ENCODE measurements around the gene FBXW5.

Gene FBXW5

GRCh38 chr9:136968333-136969127 is 24.0 kb upstream of the FBXW5 start:
- TF ChIP-seq, protein P1, sequence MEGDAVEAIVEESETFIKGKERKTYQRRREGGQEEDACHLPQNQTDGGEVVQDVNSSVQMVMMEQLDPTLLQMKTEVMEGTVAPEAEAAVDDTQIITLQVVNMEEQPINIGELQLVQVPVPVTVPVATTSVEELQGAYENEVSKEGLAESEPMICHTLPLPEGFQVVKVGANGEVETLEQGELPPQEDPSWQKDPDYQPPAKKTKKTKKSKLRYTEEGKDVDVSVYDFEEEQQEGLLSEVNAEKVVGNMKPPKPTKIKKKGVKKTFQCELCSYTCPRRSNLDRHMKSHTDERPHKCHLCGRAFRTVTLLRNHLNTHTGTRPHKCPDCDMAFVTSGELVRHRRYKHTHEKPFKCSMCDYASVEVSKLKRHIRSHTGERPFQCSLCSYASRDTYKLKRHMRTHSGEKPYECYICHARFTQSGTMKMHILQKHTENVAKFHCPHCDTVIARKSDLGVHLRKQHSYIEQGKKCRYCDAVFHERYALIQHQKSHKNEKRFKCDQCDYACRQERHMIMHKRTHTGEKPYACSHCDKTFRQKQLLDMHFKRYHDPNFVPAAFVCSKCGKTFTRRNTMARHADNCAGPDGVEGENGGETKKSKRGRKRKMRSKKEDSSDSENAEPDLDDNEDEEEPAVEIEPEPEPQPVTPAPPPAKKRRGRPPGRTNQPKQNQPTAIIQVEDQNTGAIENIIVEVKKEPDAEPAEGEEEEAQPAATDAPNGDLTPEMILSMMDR (IDR thresholded peaks at IDR 0.05; ENCODE audit: insufficient read depth, low read length, missing control alignments), result no peak
- POLR2A ChIA-PET, result no interaction called here
- no peak overlapping the region for H3K4me3 ChIP-seq (ENCODE audit: low read depth, low read length)
- no peak for DNase-seq (ENCODE audit: low read depth, low spot score)
- CTCF ChIA-PET, result interaction anchor here (1.0 kb wide), 1 partner anchor 95 kb away, joined by 3 read pairs; no protein-coding TSS in a partner anchor

DNA sequence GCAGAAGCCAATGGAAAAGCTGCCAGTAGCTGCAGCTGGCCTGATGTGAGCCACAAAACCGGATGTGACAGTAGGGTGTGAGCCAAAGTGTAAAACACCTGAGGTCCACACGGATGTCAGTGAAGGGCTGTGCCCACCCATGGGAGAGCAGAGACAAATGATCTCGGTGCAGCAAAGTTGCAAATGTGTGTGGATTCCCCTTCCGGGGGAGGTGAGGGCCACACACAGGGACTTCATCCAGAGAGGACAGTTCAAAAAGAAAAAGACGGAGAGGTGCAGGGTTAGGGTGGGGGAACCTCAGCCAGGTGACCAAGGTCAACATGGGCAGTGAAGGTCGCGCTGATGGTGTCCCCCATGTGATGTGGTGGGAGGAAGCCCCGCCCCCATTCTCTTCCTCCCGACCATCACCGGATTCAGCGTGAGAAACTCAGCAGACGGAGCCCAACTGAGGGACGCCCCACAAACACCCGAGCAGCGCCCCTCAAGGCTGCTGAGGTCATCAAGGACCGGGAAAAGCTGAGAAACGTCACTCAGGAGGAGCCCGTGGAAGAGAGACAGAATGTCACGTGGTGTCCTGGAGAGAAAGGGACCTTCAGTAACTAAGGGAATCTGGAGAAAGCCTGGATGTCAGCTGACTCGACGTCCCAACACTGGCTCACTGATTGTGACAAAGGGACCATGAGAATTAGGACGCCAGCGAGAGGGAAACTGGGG is 21.4 kb upstream of the FBXW5 start:
- DNase-seq (ENCODE audit: low read depth, low spot score), result no peak
- ChIA-PET POLR2A (interaction anchor here (0.6 kb wide), 1 partner anchor 244 kb away, joined by 4 read pairs; no protein-coding TSS in a partner anchor), CTCF (interaction anchor here (0.9 to 1.9 kb wide), 4 partner anchors 9 to 63 kb away, joined by 3 to 9 read pairs (median 6); partner anchors contain the start of gene C8G)
- H3K4me3 ChIP-seq (ENCODE audit: low read depth, low read length), result no peak overlapping the region
- TF ChIP-seq, protein P1 (IDR thresholded peaks at IDR 0.05; ENCODE audit: insufficient read depth, low read length, missing control alignments), result no peak

- ChIA-PET CTCF (interaction anchor here (1.1 to 3.7 kb wide), 4 partner anchors 17 to 71 kb away, joined by 3 to 16 read pairs (median 6); partner anchors contain the start of gene C8G), POLR2A (no interaction called here)
- DNase-seq (ENCODE audit: low read depth, low spot score), result no peak
- TF ChIP-seq, protein P1 (IDR thresholded peaks at IDR 0.05; ENCODE audit: insufficient read depth, low read length, missing control alignments), result no peak
- no peak overlapping the region for H3K4me3 ChIP-seq (ENCODE audit: low read depth, low read length)
Observed at GRCh38 chr9:136964833-136965422, 20.4 kb upstream of the FBXW5 start.

DNA sequence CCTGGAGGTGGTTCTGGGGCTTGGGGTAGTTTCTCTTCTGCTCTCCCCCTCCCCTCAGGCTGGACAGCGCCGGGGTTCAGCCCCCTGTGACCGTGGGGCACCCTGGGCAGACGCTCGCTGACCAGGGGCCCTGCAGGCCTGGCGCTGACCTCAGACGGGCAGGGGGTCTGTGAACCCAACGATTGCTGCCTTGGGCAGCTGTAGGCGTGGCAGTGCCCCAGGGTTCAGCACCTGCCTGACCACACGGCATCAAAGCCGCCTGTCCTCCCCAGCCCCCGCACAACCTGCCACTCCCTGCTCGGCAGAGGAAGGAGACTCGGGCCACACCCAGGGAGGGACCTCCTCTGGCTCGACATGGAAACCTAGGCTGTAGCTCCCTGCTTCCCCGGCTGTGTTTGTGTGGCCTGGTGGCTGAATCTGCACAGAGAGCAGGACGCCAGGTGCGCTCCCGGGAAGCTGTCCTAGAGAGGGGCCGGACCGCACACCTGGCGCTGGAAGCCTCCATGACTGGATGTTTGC is 19.7 kb upstream of the FBXW5 start:
- TF ChIP-seq, protein P1 (IDR thresholded peaks at IDR 0.05; ENCODE audit: insufficient read depth, low read length, missing control alignments), result no peak
- H3K4me3 ChIP-seq (ENCODE audit: low read depth, low read length), result no peak overlapping the region
- ChIA-PET POLR2A (no interaction called here), CTCF (interaction anchor here (1.1 to 3.7 kb wide), 3 partner anchors 16 to 71 kb away, joined by 3 to 16 read pairs (median 5); partner anchors contain the start of gene C8G)
- no peak for DNase-seq (ENCODE audit: low read depth, low spot score)

DNA sequence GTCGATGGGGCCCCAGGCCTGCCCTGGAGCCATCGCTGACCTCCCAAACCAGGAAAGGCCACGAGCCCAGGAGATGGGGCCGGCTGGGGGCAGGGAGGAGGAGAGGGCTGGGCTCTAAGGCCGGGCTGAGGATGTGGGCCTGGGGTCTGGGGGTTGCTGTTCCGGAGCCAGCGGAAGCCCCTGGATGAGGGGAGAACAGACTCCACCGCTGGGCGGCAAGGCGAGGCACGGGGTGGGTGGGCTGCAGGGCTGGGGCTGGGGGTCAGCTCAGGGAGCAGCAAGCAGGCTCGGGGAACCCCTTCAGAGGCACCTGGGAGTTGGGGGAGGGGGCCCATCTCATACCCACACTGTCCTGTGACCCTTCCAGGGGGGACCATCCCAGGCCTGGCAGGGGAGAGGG is 19.2 kb upstream of the FBXW5 start:
- no peak for DNase-seq (ENCODE audit: low read depth, low spot score)
- TF ChIP-seq, protein P1 (IDR thresholded peaks at IDR 0.05; ENCODE audit: insufficient read depth, low read length, missing control alignments), result no peak
- CTCF ChIA-PET, result interaction anchor here (3.7 kb wide), 1 partner anchor 16 kb away, joined by 16 read pairs; no protein-coding TSS in a partner anchor
- POLR2A ChIA-PET, result no interaction called here
- no peak overlapping the region for H3K4me3 ChIP-seq (ENCODE audit: low read depth, low read length)
